GM19035 (cell line): ENCODE measurements around the gene LRRN3.

Experiments used
- ATAC-seq: cut with Tn5 transposase; IDR thresholded peaks from one replicate; pipeline ENCODE4 v1.9.1; 2021; ENCODE audit not compliant: unreplicated experiment

The LRRN3 gene

GRCh38 chr7:111104710-111105109, 13.8 kb downstream of the LRRN3 start:
- no peak for ATAC-seq

- no peak for ATAC-seq
These were observed 14.3 kb downstream of the LRRN3 start for GRCh38 chr7:111105269-111105668.

- ATAC-seq: no peak
These were observed 16.7 kb downstream of the LRRN3 start for GRCh38 chr7:111107579-111107978.

GRCh38 chr7:111108000-111108399, 17.1 kb downstream of the LRRN3 start:
- ATAC-seq: no peak

GRCh38 chr7:111108496-111108895, 17.6 kb downstream of the LRRN3 start:
- no peak for ATAC-seq

GRCh38 chr7:111112439-111112838, 21.5 kb downstream of the LRRN3 start:
- ATAC-seq: no peak

- ATAC-seq: no peak
These were observed 22.5 kb downstream of the LRRN3 start for GRCh38 chr7:111113263-111114017.

GRCh38 chr7:111115966-111116365, 25.0 kb downstream of the LRRN3 start:
- ATAC-seq: no peak

- no peak for ATAC-seq
These were observed 36.1 kb downstream of the LRRN3 start for GRCh38 chr7:111126987-111127386.

GRCh38 chr7:111129435-111129834, 38.5 kb downstream of the LRRN3 start:
- ATAC-seq: no peak

- ATAC-seq: no peak
These were observed 41.9 kb downstream of the LRRN3 start for GRCh38 chr7:111132833-111133232.

GRCh38 chr7:111137296-111138192, 46.6 kb downstream of the LRRN3 start:
- ATAC-seq: peak; percentile 77

GRCh38 chr7:111138193-111138569, 47.3 kb downstream of the LRRN3 start:
- ATAC-seq: peak; percentile 96

GRCh38 chr7:111138586-111138985, 47.7 kb downstream of the LRRN3 start:
- no peak for ATAC-seq

- no peak for ATAC-seq
These were observed 49.4 kb downstream of the LRRN3 start for GRCh38 chr7:111140091-111140865.

GRCh38 chr7:111145472-111145871, 54.5 kb downstream of the LRRN3 start:
- ATAC-seq: no peak

GRCh38 chr7:111146136-111146535, 55.2 kb downstream of the LRRN3 start:
- ATAC-seq: no peak

GRCh38 chr7:111147708-111148533, 57.0 kb downstream of the LRRN3 start:
- no peak for ATAC-seq

- ATAC-seq: no peak
These were observed 59.8 kb downstream of the LRRN3 start for GRCh38 chr7:111150709-111151108.

- no peak for ATAC-seq
These were observed 68.5 kb downstream of the LRRN3 start for GRCh38 chr7:111159426-111159825.

GRCh38 chr7:111160297-111160696, 69.4 kb downstream of the LRRN3 start:
- no peak for ATAC-seq
